Activated CD4-positive, alpha-beta T cell treated with anti-CD3 and anti-CD28 coated beads, Interleukin-2, Interleukin-6, amounts not matched to agents 100 ng/mL and 50 ng/mL, durations not matched to agents 16 hours and 8 hours (primary cell): ENCODE measurements around the gene STRA6.
A peak's percentile ranks its signal among the peaks of the same experiment; 100 is the strongest.

Experiments used
- DNase-seq: peaks from one replicate; pipeline ENCODE4 v3.0.0-alpha.2; 2020

Gene STRA6

DNA sequence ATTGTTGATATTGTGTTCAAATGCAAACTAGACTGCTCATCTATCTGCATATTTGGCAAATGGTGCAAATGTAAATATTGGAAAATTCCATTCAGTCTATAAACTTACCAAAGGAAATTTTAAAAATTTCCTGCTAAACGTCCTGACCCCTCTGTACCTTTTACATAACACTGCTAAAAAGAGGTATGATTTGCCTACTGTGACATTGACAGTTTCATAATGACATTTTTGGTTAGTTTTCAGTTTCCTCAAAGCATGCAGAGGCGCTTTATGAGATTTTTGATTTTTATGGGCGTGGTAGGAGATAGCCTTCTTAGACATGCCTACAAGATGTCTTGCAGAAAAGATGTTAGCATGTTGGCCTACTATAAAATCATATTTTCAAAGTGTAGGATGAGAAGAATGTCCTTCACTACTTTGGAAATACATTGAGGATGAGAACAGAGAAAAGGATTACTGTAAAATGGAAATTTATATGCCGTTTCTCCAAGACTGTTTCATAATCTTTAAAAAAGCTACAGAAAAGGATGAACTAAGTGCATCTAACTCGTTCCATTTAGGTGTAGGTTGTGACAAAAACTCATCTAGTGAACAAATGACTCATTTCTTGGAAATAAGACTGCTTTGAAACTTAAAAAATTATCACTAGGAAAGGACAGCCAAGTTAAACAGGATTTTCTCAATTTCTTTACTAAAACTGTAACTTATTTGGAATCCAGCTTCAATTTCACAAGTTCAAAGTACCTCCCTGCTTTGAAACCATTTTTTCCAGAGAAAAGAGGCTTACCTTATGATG is 43.5 kb downstream of the STRA6 start:
- DNase-seq: peak; percentile 69

DNA sequence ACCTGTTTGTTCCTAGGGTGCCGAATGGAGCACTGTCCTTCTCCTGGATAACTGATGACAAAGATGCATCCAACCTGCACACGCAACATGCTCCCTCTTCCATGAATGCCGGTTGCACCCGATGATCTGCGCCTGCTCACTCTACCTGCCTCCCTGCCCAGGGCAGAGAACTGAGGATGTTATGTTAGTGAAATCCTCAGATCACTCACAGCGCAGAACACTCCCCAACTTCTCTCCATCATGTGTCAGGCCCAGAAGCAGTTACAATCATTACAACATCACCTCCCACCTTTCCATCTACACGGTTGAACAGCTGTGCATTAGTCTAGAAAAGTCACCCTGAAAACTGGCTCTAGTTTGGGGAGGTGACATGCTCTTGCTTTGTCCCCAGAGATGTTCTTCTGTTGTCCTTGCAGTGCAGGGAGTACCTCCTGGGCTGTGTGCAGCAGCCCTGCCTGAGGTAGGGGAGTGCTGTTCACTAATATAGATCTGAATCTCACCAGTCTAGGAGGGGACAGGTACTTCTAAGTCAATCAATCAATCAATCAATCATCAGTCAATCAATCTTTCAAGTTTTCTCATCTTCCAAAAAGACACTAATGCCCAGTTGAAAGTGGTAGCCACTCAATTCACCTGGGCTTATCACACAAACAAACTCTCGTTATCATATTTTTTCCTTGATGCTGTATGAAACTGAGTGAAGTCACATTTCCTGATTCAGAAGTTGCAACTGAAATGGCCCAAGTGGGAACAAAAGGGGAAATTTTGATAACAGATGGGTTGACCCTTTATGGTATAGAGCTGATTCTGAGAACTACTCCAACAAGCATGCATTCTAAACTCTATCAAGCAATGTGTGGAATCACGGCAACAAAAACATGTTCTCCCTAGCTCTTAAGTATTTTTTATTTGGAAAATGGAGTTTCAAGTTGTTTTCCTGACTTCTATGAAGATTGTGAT is 44.4 kb downstream of the STRA6 start:
- no peak for DNase-seq

DNA sequence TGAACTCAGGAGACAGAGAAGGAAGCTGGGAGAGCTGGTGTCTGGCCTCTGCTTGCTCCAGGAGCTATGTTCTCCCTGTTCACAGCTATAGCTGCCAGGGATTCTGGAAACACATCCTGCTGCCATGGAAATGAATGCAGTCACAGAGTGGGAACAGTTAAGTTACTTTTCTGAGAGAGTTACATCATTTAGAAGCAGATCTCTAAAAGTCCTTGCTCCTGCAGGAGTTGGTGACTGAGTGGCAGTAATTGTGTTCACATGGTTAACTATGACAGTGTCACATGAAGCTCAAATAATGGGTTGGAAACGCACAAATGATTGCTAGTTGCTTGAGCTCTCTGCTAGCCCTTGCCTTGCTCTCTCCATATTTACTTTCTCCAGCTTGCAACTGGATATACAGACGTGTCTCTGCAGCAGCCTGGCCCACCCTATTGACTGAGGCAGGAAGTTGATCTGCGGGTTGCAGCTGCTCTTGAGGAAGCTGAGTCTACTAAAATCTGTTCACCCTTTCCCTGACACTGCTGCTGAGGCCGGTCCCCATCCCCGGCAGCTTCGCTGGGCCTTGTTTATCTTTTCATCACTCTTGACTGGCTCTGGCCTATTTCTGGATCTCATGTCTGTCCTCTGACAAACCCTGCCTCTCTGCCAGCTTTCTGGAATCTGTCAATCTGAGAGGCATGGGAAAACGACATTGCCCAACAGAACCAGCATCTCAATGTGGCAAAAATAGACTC is 45.7 kb downstream of the STRA6 start:
- DNase-seq: no peak

DNA sequence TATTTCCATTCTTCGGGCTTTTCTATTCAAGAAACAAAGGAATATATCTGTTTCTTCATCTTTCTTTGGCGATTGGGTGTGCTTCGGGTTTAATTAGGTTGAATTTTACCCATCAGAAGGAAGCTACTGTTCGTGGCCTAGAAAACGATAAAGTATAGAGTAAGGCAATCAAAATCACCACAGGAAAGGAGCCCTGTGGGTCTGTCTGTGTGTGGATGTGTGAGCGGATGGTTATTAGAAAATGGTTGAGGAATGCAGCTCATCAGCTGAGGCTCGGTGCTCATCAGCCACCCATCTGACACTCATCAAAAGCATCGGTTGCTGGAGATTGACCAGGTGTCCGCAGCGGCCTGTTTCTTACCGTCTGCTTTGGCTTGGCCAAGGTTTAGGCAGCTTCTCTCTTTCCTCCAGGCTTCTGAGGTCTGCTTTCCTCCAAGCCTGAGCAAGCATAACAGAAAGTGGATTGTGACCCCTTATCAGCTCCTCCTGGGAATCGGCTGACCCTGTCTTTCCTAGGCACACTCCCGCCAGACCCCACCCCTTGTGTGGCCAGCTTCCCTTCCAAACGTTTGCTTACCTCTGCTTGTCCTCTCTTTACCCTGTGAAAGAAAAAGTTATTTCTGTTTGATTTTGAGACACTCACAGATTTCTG is 46.7 kb downstream of the STRA6 start:
- no peak for DNase-seq

DNA sequence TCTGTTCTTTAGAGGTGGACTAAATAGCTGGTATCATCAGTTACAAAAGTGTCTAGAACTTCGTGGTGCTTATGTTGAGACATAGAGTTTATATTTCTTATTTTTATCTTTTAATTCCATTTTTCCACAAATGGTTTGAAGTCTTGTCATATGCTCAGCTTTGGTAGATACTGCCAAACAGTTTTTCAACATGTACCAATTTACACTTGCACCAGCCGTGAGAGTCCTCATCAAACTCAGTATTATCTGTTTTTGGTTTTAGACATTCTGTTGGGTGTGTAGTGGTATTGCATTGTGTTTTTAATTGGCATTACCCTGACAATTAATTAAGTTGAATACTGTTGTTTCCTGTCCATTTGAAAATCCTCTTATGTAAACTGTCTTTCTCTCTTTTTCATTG is 55.5 kb downstream of the STRA6 start:
- no peak for DNase-seq

DNA sequence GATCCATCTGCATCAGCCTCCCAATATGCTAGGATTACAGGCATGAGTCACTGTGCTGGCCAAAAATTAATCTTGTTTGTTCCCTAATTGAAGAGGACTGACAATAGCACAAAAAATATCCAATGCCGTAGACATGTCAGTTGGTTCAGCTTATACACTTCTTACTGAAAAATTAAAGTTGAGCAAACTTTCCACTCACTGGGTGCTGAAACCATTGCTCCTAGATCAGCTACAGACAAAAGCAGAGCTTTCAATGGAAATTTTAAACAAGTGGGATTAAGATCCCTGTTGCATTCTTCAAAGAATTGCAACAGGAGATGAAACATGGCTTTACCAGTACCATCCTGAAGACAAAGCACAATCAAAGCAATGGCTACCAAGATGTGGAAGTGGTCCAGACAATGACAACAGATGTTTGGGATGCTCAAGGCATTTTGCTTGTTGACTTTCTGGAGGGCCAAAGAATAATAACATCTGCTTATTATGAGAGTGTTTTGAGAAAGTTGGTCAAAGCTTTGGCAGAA is 56.2 kb downstream of the STRA6 start:
- no peak for DNase-seq

DNA sequence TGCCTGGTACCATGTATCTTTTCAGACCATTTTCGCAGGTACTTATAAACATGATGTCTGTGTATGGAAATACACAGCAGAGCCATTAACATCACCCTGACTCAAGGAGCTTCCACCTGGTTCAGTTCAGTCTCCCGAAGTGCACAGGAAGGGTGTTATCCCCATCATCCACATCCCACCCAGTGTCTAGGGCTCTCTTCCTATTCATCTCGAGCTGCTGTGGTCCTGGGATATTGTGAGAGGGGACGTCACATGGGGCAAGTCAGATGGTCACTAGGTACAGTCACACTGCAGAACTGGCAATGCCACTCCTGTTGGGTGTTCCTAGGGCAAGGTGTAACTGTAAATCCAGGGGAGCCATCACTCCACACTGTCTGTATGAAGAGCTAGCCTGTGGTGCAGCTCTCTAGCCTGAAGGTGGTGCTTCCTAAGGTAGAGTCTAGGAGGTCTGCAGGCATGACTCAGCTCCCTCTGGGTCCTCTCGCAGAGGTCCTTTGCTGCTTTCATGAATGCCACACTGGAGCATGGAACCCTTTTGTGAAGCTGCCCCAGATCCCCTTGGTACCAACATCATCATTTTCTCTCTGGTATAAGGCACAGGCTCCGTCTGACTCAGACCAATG is 58.3 kb downstream of the STRA6 start:
- no peak for DNase-seq

DNA sequence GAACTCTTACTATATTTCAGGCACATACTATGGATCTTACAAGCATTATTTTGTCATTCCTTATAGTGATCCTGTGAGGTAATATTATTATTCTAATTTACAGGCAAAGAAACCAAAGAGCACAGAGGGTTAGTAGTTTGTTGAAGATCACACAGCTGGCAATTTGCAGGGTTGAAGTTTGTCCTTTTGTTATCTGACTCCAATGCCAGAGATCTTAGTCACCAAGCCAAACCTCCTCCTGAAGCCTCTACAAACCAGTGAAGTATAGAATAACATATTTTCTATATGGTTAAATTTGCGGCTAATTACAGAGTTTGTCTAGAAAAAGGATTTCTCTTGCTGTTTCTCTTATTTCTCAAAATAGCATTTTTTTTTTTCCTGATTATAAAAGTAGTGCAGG is 61.0 kb downstream of the STRA6 start:
- DNase-seq: no peak

DNA sequence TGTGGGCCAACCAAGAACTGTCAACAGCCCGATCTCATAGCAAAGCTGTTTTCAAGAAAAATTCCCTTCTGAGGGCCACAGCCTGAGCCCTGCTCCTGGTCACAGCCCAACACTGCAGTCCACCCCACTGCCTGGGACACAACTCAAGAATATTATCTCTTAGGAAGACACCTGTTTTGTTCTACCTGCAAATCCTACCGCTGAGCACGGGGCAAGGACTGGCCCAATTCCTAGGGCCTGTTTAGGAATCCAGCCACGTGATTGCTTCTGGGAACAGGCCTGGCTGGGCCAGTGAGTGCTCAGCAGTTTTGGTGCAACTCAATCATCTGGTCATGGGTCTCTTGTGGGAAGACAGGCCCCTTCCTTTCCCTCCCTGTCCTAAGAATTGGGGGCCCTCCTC is 63.9 kb downstream of the STRA6 start:
- DNase-seq: no peak

DNA sequence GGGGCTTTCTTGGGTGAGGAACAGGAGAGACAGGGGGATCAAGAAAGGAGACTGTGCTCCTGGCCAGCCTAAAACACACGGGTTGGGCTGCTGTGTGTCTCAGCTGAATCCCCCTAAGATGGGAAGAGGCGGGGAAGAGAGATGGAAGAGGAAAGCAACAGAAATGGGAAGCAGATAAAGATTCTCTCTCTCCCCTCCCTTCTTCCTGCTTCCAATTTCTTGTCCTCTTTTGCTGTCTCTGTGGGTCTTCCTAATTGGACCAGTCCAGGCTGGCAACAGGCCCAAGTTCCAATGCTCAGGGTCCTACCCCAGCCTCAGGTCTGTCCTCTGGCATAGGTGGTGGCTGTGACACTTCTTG is 65.1 kb downstream of the STRA6 start:
- no peak for DNase-seq

DNA sequence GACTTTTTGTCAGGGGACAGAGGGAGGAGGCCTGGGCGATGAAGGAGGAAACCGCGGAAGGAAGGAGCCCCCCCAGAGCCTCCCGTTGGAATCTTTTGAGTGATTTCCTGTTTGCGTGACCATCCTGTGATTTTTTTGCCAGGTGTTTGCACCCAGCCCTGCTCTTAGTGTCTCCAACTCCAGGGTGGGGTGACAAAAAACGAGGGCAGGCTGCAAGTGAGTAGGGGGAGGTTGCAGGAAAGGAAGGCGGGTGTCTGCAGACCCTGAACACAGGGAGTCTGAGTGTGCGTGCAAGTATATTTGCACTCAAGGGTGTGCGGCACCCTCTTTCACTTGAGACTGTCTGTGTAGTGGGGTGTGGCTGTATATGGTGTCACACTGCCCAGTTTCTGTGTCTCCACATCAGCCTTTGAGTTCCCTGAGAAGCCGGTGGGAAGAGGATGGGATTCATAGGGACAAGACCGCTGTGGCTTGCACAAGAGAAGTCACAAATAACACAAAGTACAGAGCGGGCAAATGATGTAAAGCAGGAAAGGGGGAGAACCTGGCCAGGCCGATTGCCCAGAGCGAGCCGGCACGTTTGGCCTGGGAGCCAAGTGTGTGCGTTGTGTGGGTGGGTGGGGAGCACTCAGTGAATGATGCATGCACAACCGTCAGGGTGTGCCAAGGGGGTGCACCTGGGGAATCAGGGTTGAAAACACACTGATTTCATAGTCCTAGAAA is 65.6 kb downstream of the STRA6 start:
- DNase-seq: no peak

DNA sequence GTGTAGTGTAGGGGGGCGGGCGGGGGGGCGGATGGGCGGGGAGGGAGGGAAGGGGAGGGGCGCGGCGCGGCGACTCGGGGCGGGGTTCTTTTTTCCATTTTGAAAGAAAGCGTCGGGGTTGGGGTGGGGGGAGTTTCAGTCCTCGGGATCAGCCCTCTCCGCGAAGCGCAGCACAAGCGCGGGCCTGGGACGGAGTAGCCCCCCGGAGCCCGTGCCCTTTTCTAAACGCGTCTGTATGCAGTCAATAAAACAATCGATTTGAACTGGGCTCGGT is 66.1 kb downstream of the STRA6 start:
- no peak for DNase-seq

DNA sequence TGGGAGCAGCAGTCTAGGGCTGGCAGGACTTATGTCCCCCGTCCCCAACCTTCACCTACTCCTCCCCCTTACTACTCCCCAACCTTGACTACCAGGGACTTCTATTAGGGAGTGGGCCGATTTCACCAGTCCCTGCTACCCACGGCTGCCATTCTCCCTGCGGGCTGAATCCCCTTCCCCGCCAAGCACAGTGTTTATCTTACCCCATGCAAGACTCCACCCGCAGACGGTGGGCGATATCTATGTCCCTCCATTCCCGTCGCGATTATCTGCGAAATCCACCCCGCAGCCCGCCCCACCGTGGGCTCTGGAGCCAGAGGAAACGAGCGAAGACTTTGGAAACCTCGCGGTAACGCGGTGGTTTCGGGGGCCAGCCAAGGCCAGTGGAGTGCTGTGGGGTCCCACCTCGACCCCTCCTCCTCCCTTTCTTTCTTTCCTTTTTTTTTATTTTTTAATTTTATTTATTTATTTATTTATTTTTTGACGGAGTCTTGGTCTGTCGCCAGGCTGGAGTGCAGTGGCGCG is 67.5 kb downstream of the STRA6 start:
- no peak for DNase-seq

DNA sequence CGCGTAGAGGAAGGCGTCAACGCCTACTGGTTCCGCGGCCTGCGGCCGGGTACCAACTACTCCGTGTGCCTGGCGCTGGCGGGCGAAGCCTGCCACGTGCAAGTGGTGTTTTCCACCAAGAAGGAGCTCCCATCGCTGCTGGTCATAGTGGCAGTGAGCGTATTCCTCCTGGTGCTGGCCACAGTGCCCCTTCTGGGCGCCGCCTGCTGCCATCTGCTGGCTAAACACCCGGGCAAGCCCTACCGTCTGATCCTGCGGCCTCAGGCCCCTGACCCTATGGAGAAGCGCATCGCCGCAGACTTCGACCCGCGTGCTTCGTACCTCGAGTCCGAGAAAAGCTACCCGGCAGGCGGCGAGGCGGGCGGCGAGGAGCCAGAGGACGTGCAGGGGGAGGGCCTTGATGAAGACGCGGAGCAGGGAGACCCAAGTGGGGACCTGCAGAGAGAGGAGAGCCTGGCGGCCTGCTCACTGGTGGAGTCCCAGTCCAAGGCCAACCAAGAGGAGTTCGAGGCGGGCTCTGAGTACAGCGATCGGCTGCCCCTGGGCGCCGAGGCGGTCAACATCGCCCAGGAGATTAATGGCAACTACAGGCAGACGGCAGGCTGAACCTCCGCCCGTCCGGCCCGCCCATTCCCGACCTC is 68.1 kb downstream of the STRA6 start:
- peak; percentile 39 for DNase-seq

DNA sequence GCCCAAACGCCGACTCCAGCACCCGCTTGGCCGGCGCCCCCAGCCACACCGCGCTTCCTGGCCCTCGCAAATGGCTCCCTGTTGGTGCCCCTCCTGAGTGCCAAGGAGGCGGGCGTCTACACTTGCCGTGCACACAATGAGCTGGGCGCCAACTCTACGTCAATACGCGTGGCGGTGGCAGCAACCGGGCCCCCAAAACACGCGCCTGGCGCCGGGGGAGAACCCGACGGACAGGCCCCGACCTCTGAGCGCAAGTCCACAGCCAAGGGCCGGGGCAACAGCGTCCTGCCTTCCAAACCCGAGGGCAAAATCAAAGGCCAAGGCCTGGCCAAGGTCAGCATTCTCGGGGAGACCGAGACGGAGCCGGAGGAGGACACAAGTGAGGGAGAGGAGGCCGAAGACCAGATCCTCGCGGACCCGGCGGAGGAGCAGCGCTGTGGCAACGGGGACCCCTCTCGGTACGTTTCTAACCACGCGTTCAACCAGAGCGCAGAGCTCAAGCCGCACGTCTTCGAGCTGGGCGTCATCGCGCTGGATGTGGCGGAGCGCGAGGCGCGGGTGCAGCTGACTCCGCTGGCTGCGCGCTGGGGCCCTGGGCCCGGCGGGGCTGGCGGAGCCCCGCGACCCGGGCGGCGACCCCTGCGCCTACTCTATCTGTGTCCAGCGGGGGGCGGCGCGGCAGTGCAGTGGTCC is 68.7 kb downstream of the STRA6 start:
- DNase-seq: no peak

DNA sequence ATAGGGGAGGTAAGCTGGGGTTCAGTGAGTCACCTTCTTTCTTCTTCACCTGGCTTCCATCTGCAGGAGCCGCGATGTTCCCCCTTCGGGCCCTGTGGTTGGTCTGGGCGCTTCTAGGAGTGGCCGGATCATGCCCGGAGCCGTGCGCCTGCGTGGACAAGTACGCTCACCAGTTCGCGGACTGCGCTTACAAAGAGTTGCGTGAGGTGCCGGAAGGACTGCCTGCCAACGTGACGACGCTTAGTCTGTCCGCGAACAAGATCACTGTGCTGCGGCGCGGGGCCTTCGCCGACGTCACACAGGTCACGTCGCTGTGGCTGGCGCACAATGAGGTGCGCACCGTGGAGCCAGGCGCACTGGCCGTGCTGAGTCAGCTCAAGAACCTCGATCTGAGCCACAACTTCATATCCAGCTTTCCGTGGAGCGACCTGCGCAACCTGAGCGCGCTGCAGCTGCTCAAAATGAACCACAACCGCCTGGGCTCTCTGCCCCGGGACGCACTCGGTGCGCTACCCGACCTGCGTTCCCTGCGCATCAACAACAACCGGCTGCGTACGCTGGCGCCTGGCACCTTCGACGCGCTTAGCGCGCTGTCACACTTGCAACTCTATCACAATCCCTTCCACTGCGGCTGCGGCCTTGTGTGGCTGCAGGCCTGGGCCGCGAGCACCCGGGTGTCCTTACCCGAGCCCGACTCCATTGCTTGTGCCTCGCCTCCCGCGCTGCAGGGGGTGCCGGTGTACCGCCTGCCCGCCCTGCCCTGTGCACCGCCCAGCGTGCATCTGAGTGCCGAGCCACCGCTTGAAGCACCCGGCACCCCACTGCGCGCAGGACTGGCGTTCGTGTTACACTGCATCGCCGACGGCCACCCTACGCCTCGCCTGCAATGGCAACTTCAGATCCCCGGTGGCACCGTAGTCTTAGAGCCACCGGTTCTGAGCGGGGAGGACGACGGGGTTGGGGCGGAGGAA is 69.6 kb downstream of the STRA6 start:
- peak; percentile 36 for DNase-seq

DNA sequence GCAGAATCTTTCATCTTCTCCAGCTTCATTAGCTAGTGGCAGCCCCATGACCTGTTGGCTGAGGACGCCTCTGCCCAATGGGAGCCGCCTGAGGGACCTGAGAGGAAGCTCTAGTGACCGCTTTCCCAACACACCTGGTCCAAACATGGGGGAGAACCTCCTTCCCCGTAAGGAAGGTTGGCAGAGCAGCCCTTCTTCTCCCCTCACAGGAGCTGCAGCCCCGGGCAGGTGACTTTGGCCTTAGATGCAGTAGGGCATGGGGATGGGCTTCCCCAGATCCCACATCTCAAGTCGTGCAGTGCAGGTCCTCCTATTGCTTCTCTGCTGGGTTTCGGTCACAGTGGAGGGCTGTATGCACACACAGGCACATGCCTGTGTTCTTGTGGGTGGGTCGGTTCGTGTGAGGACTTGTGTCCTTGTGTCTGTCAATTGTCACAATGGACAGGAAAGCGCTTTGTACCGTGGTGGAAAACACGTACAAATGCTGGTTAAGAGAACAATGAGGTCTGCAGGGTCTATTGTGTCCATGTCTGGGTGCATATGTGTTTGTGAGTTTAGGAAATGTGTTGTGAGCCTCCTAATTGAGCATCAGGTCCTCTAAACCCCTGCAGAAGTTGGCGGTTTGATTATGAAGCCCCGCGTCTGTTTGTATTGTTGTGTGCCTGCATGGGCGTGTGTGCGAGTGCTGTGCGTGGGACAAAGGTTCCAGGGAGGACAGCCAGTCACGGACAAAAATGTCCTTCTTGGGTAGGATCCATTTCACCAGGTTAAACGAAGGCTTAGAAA is 70.8 kb downstream of the STRA6 start:
- no peak for DNase-seq
